Progenitor cell of endocrine pancreas (in vitro differentiated cells): ENCODE results near the gene LRRTM4. TPM values are rescaled to one million over a fixed set of nuclear protein-coding genes. Genes with fewer than 3 reads are reported as not detected.

ENCODE experiments used
- DNase-seq: peaks from one replicate; pipeline ENCODE4 v3.0.0; 2021; ENCODE audit warnings: low spot score; ENCODE audit not compliant: unreplicated experiment
- H3K27ac Mint-ChIP-seq: 2 replicates; pipeline ENCODE4 v1.8.0; 2021; ENCODE audit warnings: mild to moderate bottlenecking, moderate library complexity, mixed read lengths
- H3K27me3 Mint-ChIP-seq: 2 replicates; pipeline ENCODE4 v1.8.0; 2021; ENCODE audit warnings: mixed read lengths
- H3K36me3 Mint-ChIP-seq: 2 replicates; pipeline ENCODE4 v1.8.0; 2022; ENCODE audit warnings: mixed read lengths; ENCODE audit not compliant: insufficient read depth
- H3K4me1 Mint-ChIP-seq: 2 replicates; pipeline ENCODE4 v1.8.0; 2021; ENCODE audit warnings: low read depth, mixed read lengths
- H3K4me3 Mint-ChIP-seq: 2 replicates; pipeline ENCODE4 v1.8.0; 2021; ENCODE audit warnings: low read depth, mild to moderate bottlenecking, moderate library complexity, mixed read lengths
- H3K9me3 Mint-ChIP-seq: 2 replicates; pipeline ENCODE4 v1.8.0; 2021; ENCODE audit warnings: low read depth, mixed read lengths
- CTCF ChIP-seq: fragments of 200-600 bp; sonication (generic); IDR thresholded peaks from one replicate; pipeline ENCODE4 v1.5.0; 2021; ENCODE audit warnings: antibody characterized with exemption, mild to moderate bottlenecking; ENCODE audit not compliant: unreplicated experiment
- total RNA-seq: library from RNA; stranded (reverse); gene quantifications from 2 replicates; pipeline ENCODE4 v1.2.1, GENCODE V29; 2021

LRRTM4 gene
- total RNA-seq, 1 donor from 2014 or later: 2.3 TPM

GRCh38 chr2:76821731-76822130 lies 700.4 kb downstream of the LRRTM4 start:
- DNase-seq: no peak
- H3K9me3 Mint-ChIP-seq: no peaks in the 10 kb centered on the region
- no peaks in the 10 kb centered on the region for H3K4me1 Mint-ChIP-seq
- H3K27ac Mint-ChIP-seq: no peak overlapping the region
- TF ChIP-seq CTCF: no peak
- H3K27me3 Mint-ChIP-seq: no peaks in the 10 kb centered on the region
- no peaks in the 10 kb centered on the region for H3K36me3 Mint-ChIP-seq
- no peak overlapping the region for H3K4me3 Mint-ChIP-seq

GRCh38 chr2:76813084-76813483 lies 709.1 kb downstream of the LRRTM4 start:
- no peak for TF ChIP-seq CTCF
- Mint-ChIP-seq H3K27me3 (no peaks in the 10 kb centered on the region), H3K4me3 (no peak overlapping the region), H3K9me3 (no peaks in the 10 kb centered on the region), H3K27ac (no peak overlapping the region), H3K36me3 (no peaks in the 10 kb centered on the region), H3K4me1 (peaks cover 3% of the 10 kb centered on the region)
- no peak for DNase-seq

GRCh38 chr2:76812156-76812555 lies 710.0 kb downstream of the LRRTM4 start:
- H3K27ac Mint-ChIP-seq: no peak overlapping the region
- no peaks in the 10 kb centered on the region for H3K36me3 Mint-ChIP-seq
- no peak for TF ChIP-seq CTCF
- DNase-seq: no peak
- no peaks in the 10 kb centered on the region for H3K9me3 Mint-ChIP-seq
- no peaks in the 10 kb centered on the region for H3K27me3 Mint-ChIP-seq
- H3K4me3 Mint-ChIP-seq: no peak overlapping the region
- peaks cover 3% of the 10 kb centered on the region for H3K4me1 Mint-ChIP-seq

- H3K36me3 Mint-ChIP-seq: no peaks in the 10 kb centered on the region
- H3K9me3 Mint-ChIP-seq: no peaks in the 10 kb centered on the region
- no peaks in the 10 kb centered on the region for H3K27me3 Mint-ChIP-seq
- TF ChIP-seq CTCF: no peak
- peaks cover 3% of the 10 kb centered on the region for H3K4me1 Mint-ChIP-seq
- H3K27ac Mint-ChIP-seq: no peak overlapping the region
- H3K4me3 Mint-ChIP-seq: no peak overlapping the region
- no peak for DNase-seq
Measured at GRCh38 chr2:76809136-76809535, 713.0 kb downstream of the LRRTM4 start.

GRCh38 chr2:76808732-76809131 lies 713.4 kb downstream of the LRRTM4 start:
- no peak for DNase-seq

More at GRCh38 chr2:76808732-76809131, 713.4 kb downstream of the LRRTM4 start:
- H3K27me3 Mint-ChIP-seq: no peaks in the 10 kb centered on the region
- peaks cover 3% of the 10 kb centered on the region for H3K4me1 Mint-ChIP-seq
- H3K27ac Mint-ChIP-seq: no peak overlapping the region
- no peak for TF ChIP-seq CTCF
- no peaks in the 10 kb centered on the region for H3K36me3 Mint-ChIP-seq
- H3K4me3 Mint-ChIP-seq: no peak overlapping the region
- no peaks in the 10 kb centered on the region for H3K9me3 Mint-ChIP-seq
